H9 (cell line): ENCODE data around the gene CLIC6. TPM values are rescaled to one million over a fixed set of nuclear protein-coding genes. Genes with fewer than 3 reads are reported as not detected.

Source experiments
- DNase-seq: peaks from one replicate; pipeline ENCODE4 v3.0.0-alpha.2; 2017
- H2AFZ ChIP-seq: one replicate; pipeline ENCODE4 v1.6.1; 2013; ENCODE audit warnings: mild to moderate bottlenecking, low read length, control low read depth, moderate library complexity
- H2AK5ac ChIP-seq: 2 replicates; pipeline ENCODE4 v1.6.1; 2013; ENCODE audit warnings: low read length, control low read depth, mixed read lengths; ENCODE audit not compliant: insufficient read length
- H2BK120ac ChIP-seq: one replicate; pipeline ENCODE4 v1.6.1; 2013; ENCODE audit warnings: low read depth, mild to moderate bottlenecking, low read length, control low read depth, inconsistent platforms; ENCODE audit not compliant: poor library complexity, severe bottlenecking
- H2BK12ac ChIP-seq: 2 replicates; pipeline ENCODE4 v1.6.1; 2013; ENCODE audit warnings: low read length, control low read depth, mixed read lengths, low read depth; ENCODE audit not compliant: insufficient read length
- H2BK15ac ChIP-seq: 2 replicates; pipeline ENCODE4 v1.6.1; 2013; ENCODE audit warnings: low read depth, low read length, control low read depth
- H2BK20ac ChIP-seq: one replicate; pipeline ENCODE4 v1.6.1; 2013; ENCODE audit warnings: low read depth, mild to moderate bottlenecking, low read length, control low read depth, inconsistent platforms; ENCODE audit not compliant: poor library complexity, severe bottlenecking
- H2BK5ac ChIP-seq: 2 replicates; pipeline ENCODE4 v1.6.1; 2013; ENCODE audit warnings: low read length, control low read depth, mixed read lengths; ENCODE audit not compliant: insufficient read length
- H3K14ac ChIP-seq: 2 replicates; pipeline ENCODE4 v1.6.1; 2013; ENCODE audit warnings: low read length, control low read depth; ENCODE audit not compliant: insufficient read depth
- H3K18ac ChIP-seq: 2 replicates; pipeline ENCODE4 v1.6.1; 2013; ENCODE audit warnings: low read depth, mild to moderate bottlenecking, mixed read lengths, low read length, control low read depth; ENCODE audit not compliant: insufficient read length
- H3K23ac ChIP-seq: 2 replicates; pipeline ENCODE4 v1.6.1; 2013; ENCODE audit warnings: low read length, control low read depth, mixed read lengths, low read depth; ENCODE audit not compliant: insufficient read length
- H3K23me2 ChIP-seq: 2 replicates; pipeline ENCODE4 v1.6.1; 2013; ENCODE audit warnings: low read depth, mild to moderate bottlenecking, mixed read lengths, low read length, control low read depth; ENCODE audit not compliant: insufficient read length, poor library complexity, severe bottlenecking
- H3K27ac ChIP-seq: 2 replicates; pipeline ENCODE4 v1.5.1; 2013; ENCODE audit warnings: low read length, control low read depth, mixed read lengths, low read depth; ENCODE audit not compliant: insufficient read length
- H3K27me3 ChIP-seq: 2 replicates; pipeline ENCODE4 v1.6.1; 2013; ENCODE audit warnings: low read length, control low read depth, inconsistent platforms; ENCODE audit not compliant: insufficient read depth
- H3K4ac ChIP-seq: 2 replicates; pipeline ENCODE4 v1.6.1; 2013; ENCODE audit warnings: low read depth, mild to moderate bottlenecking, control low read depth, inconsistent platforms, low read length, moderate library complexity
- H3K4me1 ChIP-seq: 2 replicates; pipeline ENCODE4 v1.6.1; 2013; ENCODE audit warnings: low read length, control low read depth, inconsistent platforms; ENCODE audit not compliant: insufficient read depth
- H3K4me2 ChIP-seq: 2 replicates; pipeline ENCODE4 v1.6.1; 2013; ENCODE audit warnings: low read length, control low read depth, mixed read lengths; ENCODE audit not compliant: insufficient read length, insufficient read depth
- H3K56ac ChIP-seq: 2 replicates; pipeline ENCODE4 v1.6.1; 2013; ENCODE audit warnings: low read depth, mild to moderate bottlenecking, mixed read lengths, low read length, control low read depth; ENCODE audit not compliant: insufficient read length
- H3K79me1 ChIP-seq: 2 replicates; pipeline ENCODE4 v1.6.1; 2013; ENCODE audit warnings: low read depth, mild to moderate bottlenecking, moderate library complexity, low read length, control low read depth, inconsistent platforms; ENCODE audit not compliant: insufficient read depth, poor library complexity, severe bottlenecking
- H3K79me2 ChIP-seq: 2 replicates; pipeline ENCODE4 v1.6.1; 2013; ENCODE audit warnings: low read length, control low read depth, inconsistent platforms; ENCODE audit not compliant: insufficient read depth
- H3K9ac ChIP-seq: 2 replicates; pipeline ENCODE4 v1.6.1; 2013; ENCODE audit warnings: low read length, control low read depth, mixed read lengths; ENCODE audit not compliant: insufficient read length; ENCODE audit errors: extremely low read depth
- H3K9me3 ChIP-seq: one replicate; pipeline ENCODE4 v1.6.1; 2013; ENCODE audit warnings: low read depth, low read length, inconsistent platforms; ENCODE audit not compliant: control insufficient read depth
- H3T11ph ChIP-seq: one replicate; pipeline ENCODE4 v1.6.1; 2013; ENCODE audit warnings: mild to moderate bottlenecking, low read length, control low read depth, inconsistent platforms
- H4K20me1 ChIP-seq: one replicate; pipeline ENCODE4 v1.6.1; 2013; ENCODE audit not compliant: control insufficient read depth, insufficient read length, insufficient read depth
- H4K5ac ChIP-seq: 2 replicates; pipeline ENCODE4 v1.6.1; 2013; ENCODE audit warnings: low read depth, mild to moderate bottlenecking, mixed read lengths, low read length, control low read depth; ENCODE audit not compliant: insufficient read length
- H4K8ac ChIP-seq: replicated peaks from 2 replicates; pipeline ENCODE4 v1.6.1; 2013; ENCODE audit warnings: low read length, control low read depth, mixed read lengths, low read depth; ENCODE audit not compliant: insufficient read length
- H4K91ac ChIP-seq: 2 replicates; pipeline ENCODE4 v1.6.1; 2013; ENCODE audit warnings: low read depth, mild to moderate bottlenecking, moderate library complexity, mixed read lengths, low read length, control low read depth; ENCODE audit not compliant: insufficient read length
- H3K27ac Mint-ChIP-seq, 3 experiments: 2 replicates in 2 of 3; 3 replicates in 1 of 3; pipeline ENCODE4 v1.8.0; 2020 to 2021; ENCODE audit warnings: mixed read lengths in 3 of 3, mild to moderate bottlenecking in 1 of 3, moderate library complexity in 1 of 3
- H3K27me3 Mint-ChIP-seq: 2 replicates; pipeline ENCODE4 v1.8.0; 2021; ENCODE audit warnings: low read depth, mild to moderate bottlenecking, moderate library complexity, mixed read lengths
- H3K36me3 Mint-ChIP-seq, 3 experiments: 2 replicates in 2 of 3; 3 replicates in 1 of 3; pipeline ENCODE4 v1.8.0; 2020 to 2021; ENCODE audit warnings: low read depth in 3 of 3, mixed read lengths in 3 of 3; ENCODE audit not compliant: insufficient read depth in 1 of 3
- H3K4me1 Mint-ChIP-seq, 2 experiments: 2 replicates each; pipeline ENCODE4 v1.8.0; 2020; ENCODE audit warnings: mixed read lengths in 2 of 2
- H3K4me3 Mint-ChIP-seq, 2 experiments: 2 replicates in 1 of 2; 3 replicates in 1 of 2; pipeline ENCODE4 v1.8.0; 2020 to 2021; ENCODE audit warnings: mild to moderate bottlenecking in 2 of 2, mixed read lengths in 2 of 2, moderate library complexity in 1 of 2
- H3K9me3 Mint-ChIP-seq, 2 experiments: 2 replicates in 1 of 2; 3 replicates in 1 of 2; pipeline ENCODE4 v1.8.0; 2020; ENCODE audit warnings: mild to moderate bottlenecking in 2 of 2, mixed read lengths in 2 of 2, moderate library complexity in 1 of 2
- WGBS: extraction: QIAGEN DNeasy Blood & Tissue Kit; methylation state at CpG from one replicate; pipeline ENCODE4 v1.1.7; 2013; ENCODE audit warnings: missing lambda C conversion rate, low lambda C conversion rate, mixed read lengths; ENCODE audit not compliant: insufficient read length; ENCODE audit errors: extremely low coverage; 5-methylcytosine and 5-hydroxymethylcytosine counted together
- total RNA-seq: library from RNA; stranded (reverse); gene quantifications from 2 replicates; pipeline ENCODE4 v1.2.1, GENCODE V29; 2021
- TF ChIP-seq, protein P1 (sequence below): fragments of 200-600 bp; sonication (generic); conservative IDR thresholded peaks from 3 replicates; pipeline ENCODE4 v1.8.0; 2021; ENCODE audit warnings: antibody characterized with exemption, mild to moderate bottlenecking

The CLIC6 gene
- total RNA-seq, 1 experiment from 2014 or later: 1.3 TPM

DNA sequence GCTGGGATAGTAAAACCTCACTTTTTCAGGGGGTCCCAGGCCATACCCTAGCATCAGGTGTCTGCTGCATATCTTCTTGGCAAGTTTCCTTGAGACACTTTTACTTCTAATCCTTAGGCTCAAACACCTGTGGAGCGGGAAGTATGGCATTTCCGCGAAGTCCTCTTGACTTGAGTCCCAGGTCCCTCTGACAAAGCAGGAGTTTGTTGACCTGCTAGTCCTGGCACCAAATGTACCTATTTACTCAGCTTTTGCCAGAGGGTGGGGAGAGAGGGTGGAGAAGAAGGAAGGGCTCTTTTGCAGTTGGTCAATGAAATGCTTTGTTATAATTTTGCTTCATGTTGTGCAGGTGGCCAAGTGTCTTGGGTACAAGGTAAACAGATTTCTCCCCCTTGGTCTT is 59.7 kb downstream of the CLIC6 start:
- Histone ChIP-seq H3K4me2 (no peak overlapping the region), H3K23me2 (no peaks in the 10 kb centered on the region), H3K14ac (no peak overlapping the region), H4K91ac (no peak overlapping the region), H4K8ac (no peak overlapping the region), H3K56ac (no peak overlapping the region), H2AK5ac (no peak overlapping the region), H3K18ac (no peak overlapping the region), H2BK5ac (no peak overlapping the region), H3K79me2 (no peaks in the 10 kb centered on the region), H2BK15ac (no peak overlapping the region), H2BK120ac (no peak overlapping the region), H4K20me1 (no peaks in the 10 kb centered on the region), H4K5ac (no peak overlapping the region), H3K4me1 (no peaks in the 10 kb centered on the region), H2AFZ (no peak overlapping the region), H3K27ac (no peak overlapping the region), H2BK12ac (no peak overlapping the region), H3K27me3 (no peaks in the 10 kb centered on the region), H3K23ac (no peak overlapping the region), H3K79me1 (no peaks in the 10 kb centered on the region), H2BK20ac (no peak overlapping the region), H3T11ph (no peak overlapping the region), H3K9me3 (no peaks in the 10 kb centered on the region), H3K9ac (no peak overlapping the region), H3K4ac (no peak overlapping the region)
- Mint-ChIP-seq H3K27me3 (peaks cover 5% of the 10 kb centered on the region; the same call in 1 of the 2 replicates), H3K27ac (no peak overlapping the region), H3K4me1 (peaks cover 6 to 7% of the 10 kb centered on the region in 2 experiments), H3K36me3 (no peaks in the 10 kb centered on the region), H3K9me3 (peaks cover 0 to 3% of the 10 kb centered on the region in 2 experiments; a peak in 2 of 5 replicates), H3K4me3 (no peak overlapping the region)
- WGBS: no CpG with 5 or more reads among the region's 3 CpGs
- DNase-seq: no peak
- TF ChIP-seq, protein P1, sequence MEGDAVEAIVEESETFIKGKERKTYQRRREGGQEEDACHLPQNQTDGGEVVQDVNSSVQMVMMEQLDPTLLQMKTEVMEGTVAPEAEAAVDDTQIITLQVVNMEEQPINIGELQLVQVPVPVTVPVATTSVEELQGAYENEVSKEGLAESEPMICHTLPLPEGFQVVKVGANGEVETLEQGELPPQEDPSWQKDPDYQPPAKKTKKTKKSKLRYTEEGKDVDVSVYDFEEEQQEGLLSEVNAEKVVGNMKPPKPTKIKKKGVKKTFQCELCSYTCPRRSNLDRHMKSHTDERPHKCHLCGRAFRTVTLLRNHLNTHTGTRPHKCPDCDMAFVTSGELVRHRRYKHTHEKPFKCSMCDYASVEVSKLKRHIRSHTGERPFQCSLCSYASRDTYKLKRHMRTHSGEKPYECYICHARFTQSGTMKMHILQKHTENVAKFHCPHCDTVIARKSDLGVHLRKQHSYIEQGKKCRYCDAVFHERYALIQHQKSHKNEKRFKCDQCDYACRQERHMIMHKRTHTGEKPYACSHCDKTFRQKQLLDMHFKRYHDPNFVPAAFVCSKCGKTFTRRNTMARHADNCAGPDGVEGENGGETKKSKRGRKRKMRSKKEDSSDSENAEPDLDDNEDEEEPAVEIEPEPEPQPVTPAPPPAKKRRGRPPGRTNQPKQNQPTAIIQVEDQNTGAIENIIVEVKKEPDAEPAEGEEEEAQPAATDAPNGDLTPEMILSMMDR: no peak
